Left lung (tissue), 10 donors: ENCODE results near the gene HDAC9. TPM values are rescaled to one million over a fixed set of nuclear protein-coding genes. Genes with fewer than 3 reads are reported as not detected.

Source experiments
- ATAC-seq: fragments of 200-7000 bp; cut with Tn5 transposase; one replicate; pipeline ENCODE4 v1.9.1; 2020; ENCODE audit warnings: moderate library complexity
- DNase-seq, 4 donors: peaks; one replicate each; pipeline ENCODE4 v3.0.0-alpha.2; 2013 to 2020
- H3K27ac ChIP-seq, 2 donors: fragments of 200-600 bp; sonication (generic) in 1 of 2; one replicate each; pipeline versions ENCODE4 v1.5.0 to v1.8.0; 2020 to 2021
- H3K27me3 ChIP-seq, 2 donors: fragments of 200-600 bp; sonication (generic) in 1 of 2; one replicate each; pipeline versions ENCODE4 v1.5.0 to v1.8.0; 2020 to 2021
- H3K36me3 ChIP-seq, 2 donors: fragments of 200-600 bp; sonication (generic) in 1 of 2; one replicate each; pipeline versions ENCODE4 v1.5.0 to v1.8.0; 2020 to 2021
- H3K4me1 ChIP-seq, 2 donors: fragments of 200-600 bp; one replicate each; pipeline ENCODE4 v1.8.0; 2021
- H3K4me3 ChIP-seq, 2 donors: fragments of 200-600 bp; sonication (generic) in 1 of 2; one replicate each; pipeline versions ENCODE4 v1.5.0 to v1.8.0; 2020 to 2021; ENCODE audit warnings: mild to moderate bottlenecking in 1 of 2
- H3K9me3 ChIP-seq, 2 donors: fragments of 200-600 bp; sonication (generic) in 1 of 2; one replicate each; pipeline versions ENCODE4 v1.5.0 to v1.8.0; 2020 to 2021
- CTCF ChIP-seq, 2 donors: fragments of 200-600 bp; sonication (generic) in 1 of 2; IDR thresholded peaks; one replicate each; pipeline versions ENCODE4 v1.5.0 to v1.8.0; 2021; ENCODE audit warnings: antibody characterized with exemption in 2 of 2
- intact Hi-C, 2 donors: fragments of 100-400 bp; cut with DNase I; formaldehyde crosslinking; loops; one replicate each; pipeline versions ENCODE4 v1.11.2 to v1.14.2; 2022
- polyA plus RNA-seq, 6 donors: library from polyadenylated mRNA; unstranded; fragments of 120-200 nt; gene quantifications; one replicate each; pipeline ENCODE4 v1.2.1, GENCODE V29; 2013; ENCODE audit not compliant: insufficient read length in 6 of 6
- total RNA-seq, 2 donors: library from RNA; stranded (reverse); fragmentation: NEBNext Ultra II Directional; extraction: Animal tissue kit (Norgen Biotek cat#: 25700); gene quantifications; one replicate each; pipeline ENCODE4 v1.2.1, GENCODE V29; 2021
- donor health status: DM: no; HTN: yes; CAD: no.
- donor health status: DM: no; HTN: no; CAD: no.

The HDAC9 gene
- total and polyA plus RNA-seq, 8 donors: 6.7 to 13.2 (median 9.6) TPM

DNA sequence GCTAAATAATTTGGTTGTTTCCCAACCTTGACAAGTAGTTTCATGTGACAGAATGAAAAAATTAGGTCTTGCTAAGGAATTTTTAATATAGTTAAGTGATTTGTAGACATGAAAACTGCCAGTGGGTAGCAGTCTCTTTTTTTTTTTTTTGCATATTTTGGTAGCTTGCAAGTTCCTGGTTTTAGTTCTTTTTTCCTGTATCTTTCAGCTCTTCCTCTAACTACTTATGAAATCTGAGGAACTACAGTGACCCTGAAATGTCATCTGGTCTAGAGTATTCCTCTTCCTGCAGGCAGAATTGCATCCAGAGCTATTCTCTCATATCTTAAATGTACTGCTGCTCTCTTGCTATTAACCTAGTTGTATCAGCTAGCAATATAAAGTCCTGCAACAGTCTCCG, 160.4 kb downstream of the HDAC9 start:
- ATAC-seq: peak; percentile 44

GRCh38 chr7:18656362-18656761, 160.8 kb downstream of the HDAC9 start:
- Histone ChIP-seq H3K27ac (no peak overlapping the region), H3K36me3 (no peaks in the 10 kb centered on the region), H3K4me3 (no peak overlapping the region), H3K9me3 (no peaks in the 10 kb centered on the region), H3K4me1 (peaks cover 0 to 9% of the 10 kb centered on the region in 2 donors), H3K27me3 (no peaks in the 10 kb centered on the region)
- intact Hi-C loops: no loop called here
- no peak for TF ChIP-seq CTCF (IDR thresholded peaks at IDR 0.05)
- DNase-seq (no peak), ATAC-seq (no peak)

More for the DNA sequence above, 160.4 kb downstream of the HDAC9 start:
- no peak for DNase-seq
- intact Hi-C loops: no loop called here
- H3K27me3 ChIP-seq: no peaks in the 10 kb centered on the region
- H3K27ac ChIP-seq: peak overlapping the region in 1 of 2 donors; percentile 26
- no peak for TF ChIP-seq CTCF (IDR thresholded peaks at IDR 0.05)
- no peaks in the 10 kb centered on the region for H3K9me3 ChIP-seq
- H3K4me1 ChIP-seq: peaks cover 0 to 9% of the 10 kb centered on the region in 2 donors
- H3K36me3 ChIP-seq: no peaks in the 10 kb centered on the region
- H3K4me3 ChIP-seq: no peak overlapping the region

DNA sequence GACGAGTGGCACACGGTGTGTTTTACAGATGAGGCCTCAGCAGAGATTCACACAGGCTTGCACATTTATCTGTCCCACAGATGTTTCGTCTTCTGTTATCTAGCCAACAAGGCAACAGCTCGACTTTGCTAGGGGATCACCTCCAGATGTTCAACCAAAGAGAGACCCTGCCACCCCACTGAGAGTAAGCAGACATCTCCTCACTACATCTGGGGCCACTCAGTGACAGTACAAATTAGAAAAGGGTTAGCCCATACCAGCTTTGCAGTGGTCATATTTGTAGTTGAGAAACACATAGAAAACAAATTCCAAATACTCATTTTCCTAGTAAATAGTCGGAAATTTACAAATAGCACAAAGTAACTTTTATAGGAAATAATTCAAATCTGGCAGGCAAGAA, 164.2 kb downstream of the HDAC9 start:
- intact Hi-C loops: no loop called here
- H3K9me3 ChIP-seq: no peaks in the 10 kb centered on the region
- H3K27me3 ChIP-seq: no peaks in the 10 kb centered on the region

DNA sequence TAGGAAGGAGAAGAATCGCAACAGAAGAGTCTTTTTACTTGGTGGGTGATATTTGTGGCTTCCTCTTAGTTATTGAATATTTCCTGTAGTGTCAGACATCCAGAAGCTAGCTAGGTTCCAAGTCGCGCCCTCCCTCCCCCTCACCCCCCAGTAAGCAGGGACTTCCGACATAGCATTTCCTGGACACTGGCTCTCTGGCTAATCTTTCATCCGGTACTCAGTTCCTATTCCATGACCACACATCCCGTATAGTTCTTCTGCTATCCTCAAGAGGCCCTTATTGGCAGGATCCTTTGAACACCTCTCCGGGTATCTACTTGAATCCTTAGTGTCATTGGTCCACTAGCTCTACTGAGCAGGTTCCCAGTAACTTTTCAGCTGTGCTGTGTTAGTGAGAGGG, 167.8 kb downstream of the HDAC9 start:
- Histone ChIP-seq H3K27me3 (no peaks in the 10 kb centered on the region), H3K4me1 (peaks cover 0 to 10% of the 10 kb centered on the region in 2 donors), H3K9me3 (no peaks in the 10 kb centered on the region), H3K27ac (no peak overlapping the region), H3K4me3 (no peak overlapping the region), H3K36me3 (no peaks in the 10 kb centered on the region)
- intact Hi-C loops: no loop called here
- ATAC-seq (no peak), DNase-seq (no peak)
- no peak for TF ChIP-seq CTCF (IDR thresholded peaks at IDR 0.05)

More for the DNA sequence above, 164.2 kb downstream of the HDAC9 start:
- H3K36me3 ChIP-seq: no peaks in the 10 kb centered on the region
- TF ChIP-seq CTCF (IDR thresholded peaks at IDR 0.05): no peak
- no peak for DNase-seq
- H3K4me3 ChIP-seq: no peak overlapping the region
- no peak overlapping the region for H3K27ac ChIP-seq
- peaks cover 0 to 9% of the 10 kb centered on the region in 2 donors for H3K4me1 ChIP-seq
- ATAC-seq: no peak

DNA sequence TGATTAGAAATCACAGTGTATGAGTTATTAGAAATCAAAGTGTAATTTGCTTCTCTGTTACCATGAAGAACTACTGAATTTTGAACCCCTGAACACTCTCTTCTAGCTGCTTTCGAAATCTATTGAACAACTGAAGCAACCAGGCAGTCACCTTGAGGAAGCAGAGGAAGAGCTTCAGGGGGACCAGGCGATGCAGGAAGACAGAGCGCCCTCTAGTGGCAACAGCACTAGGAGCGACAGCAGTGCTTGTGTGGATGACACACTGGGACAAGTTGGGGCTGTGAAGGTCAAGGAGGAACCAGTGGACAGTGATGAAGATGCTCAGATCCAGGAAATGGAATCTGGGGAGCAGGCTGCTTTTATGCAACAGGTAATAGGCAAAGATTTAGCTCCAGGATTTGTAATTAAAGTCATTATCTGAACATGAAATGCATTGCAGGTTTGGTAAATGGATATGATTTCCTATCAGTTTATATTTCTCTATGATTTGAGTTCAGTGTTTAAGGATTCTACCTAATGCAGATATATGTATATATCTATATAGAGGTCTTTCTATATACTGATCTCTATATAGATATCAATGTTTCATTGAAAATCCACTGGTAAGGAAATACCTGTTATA, 170.7 kb downstream of the HDAC9 start:
- H3K27me3 ChIP-seq: no peaks in the 10 kb centered on the region
- H3K9me3 ChIP-seq: no peaks in the 10 kb centered on the region
- no peaks in the 10 kb centered on the region for H3K36me3 ChIP-seq
- peak; percentile 74 to 86 for TF ChIP-seq CTCF (IDR thresholded peaks at IDR 0.05)
- H3K4me3 ChIP-seq: no peak overlapping the region
- peaks cover 0 to 10% of the 10 kb centered on the region in 2 donors for H3K4me1 ChIP-seq
- no peak overlapping the region for H3K27ac ChIP-seq
- DNase-seq: peak; percentile 33 to 81 (median 73)
- peak; percentile 93 for ATAC-seq
- intact Hi-C loops: no loop called here
